HepG2 (cell line): ENCODE results near the gene GNMT.

Experiments used
- CHD4 ChIP-seq: fragments of 200-600 bp; sonication (generic); IDR thresholded peaks from 2 replicates; pipeline ENCODE4 v1.7.0; 2017; ENCODE audit warnings: mild to moderate bottlenecking, low read length, borderline replicate concordance
- EP300 ChIP-seq, 3 experiments: sonication (generic) in 1 of 3; formaldehyde crosslinking in 1 of 3; IDR thresholded peaks; 2 replicates each; pipeline versions ENCODE4 v1.5.1 to v1.6.1; 2011 to 2020; ENCODE audit warnings: low read depth in 2 of 3, low read length in 2 of 3, borderline replicate concordance in 1 of 3, improper control_type of control experiment in 1 of 3, mild to moderate bottlenecking in 1 of 3, missing genetic modification reagents in 1 of 3, moderate library complexity in 1 of 3
- NBN ChIP-seq: fragments of 450-650 bp; conservative IDR thresholded peaks from 2 replicates; pipeline ENCODE4 v1.6.1; 2017
- TF ChIP-seq, protein P1 (sequence below): IDR thresholded peaks from 2 replicates; pipeline ENCODE4 v1.6.1; 2016; ENCODE audit warnings: missing compliant biosample characterization, missing genetic modification reagents, borderline replicate concordance
- TF ChIP-seq, protein P2 (sequence below): sonication (generic); formaldehyde crosslinking; IDR thresholded peaks from 2 replicates; pipeline ENCODE4 v1.5.1; 2020; ENCODE audit warnings: mild to moderate bottlenecking, missing genetic modification reagents, moderate library complexity

DNA sequence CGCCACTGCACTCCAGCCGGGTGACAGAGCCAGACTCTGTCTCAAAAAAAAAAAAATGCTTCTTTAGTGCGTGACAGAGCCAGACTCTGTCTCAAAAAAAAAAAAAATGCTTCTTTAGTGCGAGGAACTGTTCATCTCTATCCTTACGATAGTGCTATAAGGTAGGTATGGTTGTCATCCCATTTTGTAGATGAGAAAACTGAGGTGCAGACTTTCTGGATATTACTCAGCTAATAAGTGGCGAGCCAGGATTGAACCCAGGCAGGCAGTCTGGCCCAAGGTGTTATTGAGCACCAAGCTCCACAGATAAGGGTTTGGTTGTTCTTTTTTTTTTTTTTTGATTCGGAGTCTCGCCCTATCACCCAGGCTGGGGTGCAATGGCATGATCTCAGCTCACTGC, 41.3 kb downstream of the GNMT start:
- TF ChIP-seq CHD4 (no peak), NBN (no peak), EP300 (IDR thresholded peaks at IDR 0.05; ENCODE audit: low read depth in 2 of 2, low read length in 2 of 2) (no peak), EP300 (CRISPR knock-in tag; IDR thresholded peaks at IDR 0.05; ENCODE audit: borderline replicate concordance) (no peak)
- TF ChIP-seq, protein P1, sequence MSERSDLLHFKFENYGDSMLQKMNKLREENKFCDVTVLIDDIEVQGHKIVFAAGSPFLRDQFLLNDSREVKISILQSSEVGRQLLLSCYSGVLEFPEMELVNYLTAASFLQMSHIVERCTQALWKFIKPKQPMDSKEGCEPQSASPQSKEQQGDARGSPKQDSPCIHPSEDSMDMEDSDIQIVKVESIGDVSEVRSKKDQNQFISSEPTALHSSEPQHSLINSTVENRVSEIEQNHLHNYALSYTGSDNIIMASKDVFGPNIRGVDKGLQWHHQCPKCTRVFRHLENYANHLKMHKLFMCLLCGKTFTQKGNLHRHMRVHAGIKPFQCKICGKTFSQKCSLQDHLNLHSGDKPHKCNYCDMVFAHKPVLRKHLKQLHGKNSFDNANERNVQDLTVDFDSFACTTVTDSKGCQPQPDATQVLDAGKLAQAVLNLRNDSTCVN (CRISPR knock-in tag) = no peak
- TF ChIP-seq, protein P2, sequence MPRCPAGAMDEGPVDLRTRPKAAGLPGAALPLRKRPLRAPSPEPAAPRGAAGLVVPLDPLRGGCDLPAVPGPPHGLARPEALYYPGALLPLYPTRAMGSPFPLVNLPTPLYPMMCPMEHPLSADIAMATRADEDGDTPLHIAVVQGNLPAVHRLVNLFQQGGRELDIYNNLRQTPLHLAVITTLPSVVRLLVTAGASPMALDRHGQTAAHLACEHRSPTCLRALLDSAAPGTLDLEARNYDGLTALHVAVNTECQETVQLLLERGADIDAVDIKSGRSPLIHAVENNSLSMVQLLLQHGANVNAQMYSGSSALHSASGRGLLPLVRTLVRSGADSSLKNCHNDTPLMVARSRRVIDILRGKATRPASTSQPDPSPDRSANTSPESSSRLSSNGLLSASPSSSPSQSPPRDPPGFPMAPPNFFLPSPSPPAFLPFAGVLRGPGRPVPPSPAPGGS (CRISPR knock-in tag) = no peak
